Measurements from ENCODE around the gene JAK1.

DNA sequence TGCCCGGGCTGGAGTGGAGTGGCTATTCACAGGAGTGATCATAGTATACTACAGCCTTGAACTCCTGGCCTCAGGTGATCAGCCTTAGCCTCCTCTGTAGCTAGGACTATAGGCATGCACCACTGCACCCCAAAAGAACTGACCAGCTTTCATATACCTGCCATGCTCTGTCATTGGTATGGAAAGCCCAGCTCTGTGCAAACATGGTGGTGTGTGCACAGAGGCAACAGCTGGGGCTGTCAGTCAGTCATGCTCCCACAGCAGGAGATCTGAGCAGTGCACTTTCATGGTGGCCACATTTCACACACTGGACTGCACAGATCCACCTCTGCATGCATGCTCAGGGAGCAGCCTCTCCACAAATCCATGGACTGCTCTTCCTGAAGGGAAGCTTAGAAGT lies 8.8 kb upstream of the JAK1 start:
- TF ChIP-seq EZH2 (IDR thresholded peaks at IDR 0.05; ENCODE audit: low read length, unreplicated experiment) (no peak), EZH2phosphoT487 (IDR thresholded peaks at IDR 0.05; ENCODE audit: borderline replicate concordance, low read length) (no peak)
- TF ChIP-seq, protein P1, sequence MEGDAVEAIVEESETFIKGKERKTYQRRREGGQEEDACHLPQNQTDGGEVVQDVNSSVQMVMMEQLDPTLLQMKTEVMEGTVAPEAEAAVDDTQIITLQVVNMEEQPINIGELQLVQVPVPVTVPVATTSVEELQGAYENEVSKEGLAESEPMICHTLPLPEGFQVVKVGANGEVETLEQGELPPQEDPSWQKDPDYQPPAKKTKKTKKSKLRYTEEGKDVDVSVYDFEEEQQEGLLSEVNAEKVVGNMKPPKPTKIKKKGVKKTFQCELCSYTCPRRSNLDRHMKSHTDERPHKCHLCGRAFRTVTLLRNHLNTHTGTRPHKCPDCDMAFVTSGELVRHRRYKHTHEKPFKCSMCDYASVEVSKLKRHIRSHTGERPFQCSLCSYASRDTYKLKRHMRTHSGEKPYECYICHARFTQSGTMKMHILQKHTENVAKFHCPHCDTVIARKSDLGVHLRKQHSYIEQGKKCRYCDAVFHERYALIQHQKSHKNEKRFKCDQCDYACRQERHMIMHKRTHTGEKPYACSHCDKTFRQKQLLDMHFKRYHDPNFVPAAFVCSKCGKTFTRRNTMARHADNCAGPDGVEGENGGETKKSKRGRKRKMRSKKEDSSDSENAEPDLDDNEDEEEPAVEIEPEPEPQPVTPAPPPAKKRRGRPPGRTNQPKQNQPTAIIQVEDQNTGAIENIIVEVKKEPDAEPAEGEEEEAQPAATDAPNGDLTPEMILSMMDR (conservative IDR thresholded peaks at IDR 0.05; ENCODE audit: low read depth, low read length), result no peak

Data from PC-3 (cell line).